Neuronal stem cell (in vitro differentiated cells): ENCODE results near the gene SDHB.

ENCODE experiments used
- DNase-seq: peaks from one replicate; pipeline ENCODE4 v3.0.0-alpha.2; 2013; ENCODE audit warnings: low spot score
- H2AFZ ChIP-seq: one replicate; pipeline ENCODE4 v1.6.1; 2013; ENCODE audit warnings: mild to moderate bottlenecking, low read length, inconsistent platforms
- H2AK5ac ChIP-seq: 2 replicates; pipeline ENCODE4 v1.6.1; 2013; ENCODE audit warnings: low read depth, mild to moderate bottlenecking, inconsistent platforms, low read length, moderate library complexity, mixed read lengths
- H2BK120ac ChIP-seq: 2 replicates; pipeline ENCODE4 v1.6.1; 2013; ENCODE audit warnings: low read depth, mild to moderate bottlenecking, inconsistent platforms, low read length, moderate library complexity, mixed read lengths
- H2BK12ac ChIP-seq: one replicate; pipeline ENCODE4 v1.6.1; 2013; ENCODE audit warnings: low read length, inconsistent platforms
- H2BK15ac ChIP-seq: 2 replicates; pipeline ENCODE4 v1.6.1; 2013; ENCODE audit warnings: mild to moderate bottlenecking, low read length, inconsistent platforms, mixed read lengths
- H2BK5ac ChIP-seq: one replicate; pipeline ENCODE4 v1.6.1; 2013; ENCODE audit warnings: inconsistent platforms, mild to moderate bottlenecking, low read length, moderate library complexity
- H3K14ac ChIP-seq: one replicate; pipeline ENCODE4 v1.6.1; 2013; ENCODE audit warnings: low read length, inconsistent platforms
- H3K18ac ChIP-seq: 2 replicates; pipeline ENCODE4 v1.6.1; 2013; ENCODE audit warnings: low read length, inconsistent platforms
- H3K23ac ChIP-seq: 2 replicates; pipeline ENCODE4 v1.6.1; 2013; ENCODE audit warnings: low read depth, mild to moderate bottlenecking, mixed read lengths, low read length, inconsistent platforms; ENCODE audit not compliant: poor library complexity
- H3K27ac ChIP-seq: replicated peaks from 3 replicates; pipeline ENCODE4 v1.5.1; 2013; ENCODE audit warnings: low read length, inconsistent platforms
- H3K27me3 ChIP-seq, 3 experiments: 2 replicates each; pipeline ENCODE4 v1.6.1; 2013; ENCODE audit warnings: low read length in 3 of 3, mild to moderate bottlenecking in 2 of 3, inconsistent platforms in 1 of 3, low read depth in 1 of 3, mixed read lengths in 1 of 3, moderate library complexity in 1 of 3; ENCODE audit not compliant: control insufficient read depth in 3 of 3, insufficient read depth in 3 of 3
- H3K36me3 ChIP-seq, 2 donors: replicated peaks in 1 of 2; 2 replicates each; pipeline ENCODE4 v1.6.1; 2013; ENCODE audit warnings: low read length in 2 of 2; ENCODE audit not compliant: control insufficient read depth in 2 of 2, insufficient read depth in 2 of 2
- H3K4ac ChIP-seq: 2 replicates; pipeline ENCODE4 v1.6.1; 2013; ENCODE audit warnings: inconsistent platforms, mild to moderate bottlenecking, low read length, moderate library complexity
- H3K4me1 ChIP-seq, 2 donors: 1 replicate in 1 of 2; 2 replicates in 1 of 2; pipeline ENCODE4 v1.6.1; 2013; ENCODE audit warnings: low read length in 2 of 2, low read depth in 1 of 2; ENCODE audit not compliant: control insufficient read depth in 2 of 2, insufficient read depth in 1 of 2
- H3K4me2 ChIP-seq: one replicate; pipeline ENCODE4 v1.6.1; 2013; ENCODE audit warnings: mild to moderate bottlenecking, low read length, inconsistent platforms; ENCODE audit not compliant: insufficient read depth, poor library complexity, severe bottlenecking
- H3K4me3 ChIP-seq, 2 donors: 2 replicates each; pipeline ENCODE4 v1.5.1; 2013; ENCODE audit warnings: low read length in 2 of 2, mild to moderate bottlenecking in 2 of 2, inconsistent platforms in 1 of 2, moderate library complexity in 1 of 2
- H3K79me1 ChIP-seq: one replicate; pipeline ENCODE4 v1.6.1; 2013; ENCODE audit warnings: low read depth, mild to moderate bottlenecking, inconsistent platforms, low read length, moderate library complexity
- H3K9ac ChIP-seq: one replicate; pipeline ENCODE4 v1.6.1; 2013; ENCODE audit warnings: mild to moderate bottlenecking, low read depth, low read length, inconsistent platforms; ENCODE audit not compliant: poor library complexity
- H3K9me3 ChIP-seq, 2 donors: replicated peaks in 1 of 2; 2 replicates each; pipeline versions ENCODE3 to v1.6.1; 2013; ENCODE audit warnings: low read length in 2 of 2, mild to moderate bottlenecking in 2 of 2, inconsistent platforms in 1 of 2, low read depth in 1 of 2, mixed read lengths in 1 of 2, moderate library complexity in 1 of 2; ENCODE audit not compliant: control insufficient read depth in 2 of 2, insufficient read depth in 1 of 2
- H4K8ac ChIP-seq: one replicate; pipeline ENCODE4 v1.6.1; 2013; ENCODE audit warnings: low read depth, mild to moderate bottlenecking, inconsistent platforms, low read length, moderate library complexity
- H4K91ac ChIP-seq: one replicate; pipeline ENCODE4 v1.6.1; 2013; ENCODE audit warnings: low read length, low read depth, mild to moderate bottlenecking, inconsistent platforms; ENCODE audit not compliant: poor library complexity
- WGBS, 2 donors: extraction: QIAGEN DNeasy Blood & Tissue Kit; methylation state at CpG; one replicate each; pipeline ENCODE4 v1.1.7; 2013; ENCODE audit warnings: missing lambda C conversion rate in 2 of 2, mixed read lengths in 1 of 2; ENCODE audit not compliant: insufficient read length in 2 of 2, insufficient replicate concordance in 1 of 2; ENCODE audit errors: extremely low coverage in 2 of 2; 5-methylcytosine and 5-hydroxymethylcytosine counted together

The SDHB gene

DNA sequence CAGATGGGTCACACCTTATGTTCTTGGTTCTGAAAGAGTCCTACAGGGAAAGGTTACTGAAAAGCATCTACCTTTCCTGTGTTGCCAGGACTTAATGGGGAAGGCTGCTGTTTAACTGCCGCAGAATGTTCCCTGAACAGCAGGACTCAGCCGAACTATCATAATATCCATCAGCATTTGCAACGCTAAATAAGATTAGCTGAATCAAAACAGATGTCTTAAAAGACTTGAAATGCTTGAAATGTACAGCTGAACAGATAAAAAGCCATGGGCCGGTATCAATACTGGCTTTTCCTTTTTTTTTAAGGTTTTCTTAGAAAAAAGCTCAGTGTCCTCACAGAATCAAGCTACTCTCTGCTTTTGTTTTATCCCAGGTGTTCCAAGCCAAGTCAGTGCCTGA lies 22.4 kb downstream of the SDHB start:
- Histone ChIP-seq H3K4me2 (no peak overlapping the region), H3K36me3 (peaks cover 25 to 67% of the 10 kb centered on the region in 2 donors), H2AFZ (no peak overlapping the region), H2BK5ac (no peak overlapping the region), H4K8ac (no peak overlapping the region), H3K4me3 (no peak overlapping the region), H3K23ac (no peak overlapping the region), H3K9ac (no peak overlapping the region), H2BK120ac (no peak overlapping the region), H3K79me1 (no peaks in the 10 kb centered on the region), H3K18ac (no peak overlapping the region), H3K4me1 (no peaks in the 10 kb centered on the region), H4K91ac (no peak overlapping the region), H3K27ac (no peak overlapping the region), H3K4ac (no peak overlapping the region), H3K9me3 (no peaks in the 10 kb centered on the region), H3K27me3 (no peaks in the 10 kb centered on the region), H2AK5ac (no peak overlapping the region), H2BK15ac (no peak overlapping the region), H2BK12ac (no peak overlapping the region), H3K14ac (no peak overlapping the region)
- DNase-seq, result no peak
- WGBS, 2 donors, result no CpG with 5 or more reads among the region's 4 CpGs

- no peak overlapping the region for H2BK15ac ChIP-seq
- no peak overlapping the region for H3K9ac ChIP-seq
- H2BK5ac ChIP-seq, result no peak overlapping the region
- H2AFZ ChIP-seq, result no peak overlapping the region
- no peak overlapping the region for H4K91ac ChIP-seq
- no peak overlapping the region for H3K23ac ChIP-seq
- H3K14ac ChIP-seq, result no peak overlapping the region
- no peak overlapping the region for H3K4me3 ChIP-seq
- no peaks in the 10 kb centered on the region for H3K79me1 ChIP-seq
- H3K27ac ChIP-seq, result no peak overlapping the region
- H3K4ac ChIP-seq, result no peak overlapping the region
- H3K27me3 ChIP-seq, result no peaks in the 10 kb centered on the region
- H4K8ac ChIP-seq, result no peak overlapping the region
- no peak overlapping the region for H2BK120ac ChIP-seq
- no peak overlapping the region for H2BK12ac ChIP-seq
- H3K4me1 ChIP-seq, result no peaks in the 10 kb centered on the region
- no peak overlapping the region for H2AK5ac ChIP-seq
- WGBS, 2 donors, result no CpG with 5 or more reads among the region's 4 CpGs
- peaks cover 30 to 75% of the 10 kb centered on the region in 2 donors for H3K36me3 ChIP-seq
- no peak overlapping the region for H3K18ac ChIP-seq
- H3K9me3 ChIP-seq, result no peaks in the 10 kb centered on the region
- no peak for DNase-seq
- no peak overlapping the region for H3K4me2 ChIP-seq
Observed at GRCh38 chr1:17030206-17030605, 23.6 kb downstream of the SDHB start.

DNA sequence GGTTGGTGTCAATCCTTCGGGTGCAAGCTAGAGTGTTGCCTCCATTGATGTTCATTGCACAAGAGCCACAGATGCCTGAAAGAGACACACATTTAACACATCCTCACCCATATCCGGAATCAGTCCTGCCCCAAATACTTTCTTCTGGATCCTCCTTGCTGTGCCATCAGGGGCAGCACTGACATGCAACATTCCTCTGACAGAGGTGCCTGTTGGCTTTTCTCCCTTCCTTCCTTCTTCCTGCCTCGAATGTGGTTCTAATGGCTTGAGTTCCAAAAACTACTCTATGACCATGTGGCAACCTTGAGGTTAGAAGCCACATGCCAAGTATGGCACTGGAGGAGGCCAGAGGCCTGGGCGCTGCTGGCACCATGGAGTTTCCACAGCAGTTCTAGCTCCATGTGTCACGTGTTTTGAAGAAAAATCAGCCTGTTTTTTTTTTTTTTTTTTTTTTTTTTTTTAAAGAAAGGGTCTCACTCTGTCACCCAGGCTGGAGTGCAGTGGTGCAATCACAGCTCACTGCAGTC lies 25.1 kb downstream of the SDHB start:
- Histone ChIP-seq H3K27ac (no peak overlapping the region), H4K91ac (no peak overlapping the region), H2AFZ (no peak overlapping the region), H3K23ac (no peak overlapping the region), H3K9me3 (no peaks in the 10 kb centered on the region), H2BK120ac (no peak overlapping the region), H4K8ac (no peak overlapping the region), H2BK12ac (no peak overlapping the region), H3K18ac (no peak overlapping the region), H2BK15ac (no peak overlapping the region), H3K4me2 (no peak overlapping the region), H3K4me1 (peaks cover 0 to 2% of the 10 kb centered on the region in 2 donors), H2AK5ac (no peak overlapping the region), H3K36me3 (peaks cover 32 to 82% of the 10 kb centered on the region in 2 donors), H3K79me1 (no peaks in the 10 kb centered on the region), H3K14ac (no peak overlapping the region), H3K9ac (no peak overlapping the region), H3K4ac (no peak overlapping the region), H2BK5ac (no peak overlapping the region), H3K4me3 (no peak overlapping the region), H3K27me3 (no peaks in the 10 kb centered on the region)
- DNase-seq, result no peak
- WGBS, 2 donors, result no CpG with 5 or more reads among the region's 5 CpGs

- no peak overlapping the region for H3K4ac ChIP-seq
- peaks cover 0 to 6% of the 10 kb centered on the region in 2 donors for H3K4me1 ChIP-seq
- no peak overlapping the region for H3K9ac ChIP-seq
- no peak overlapping the region for H3K4me2 ChIP-seq
- DNase-seq, result no peak
- H2AFZ ChIP-seq, result no peak overlapping the region
- no peak overlapping the region for H4K8ac ChIP-seq
- H3K14ac ChIP-seq, result no peak overlapping the region
- no peak overlapping the region for H3K27ac ChIP-seq
- H3K27me3 ChIP-seq, result no peaks in the 10 kb centered on the region
- no peaks in the 10 kb centered on the region for H3K79me1 ChIP-seq
- H2BK15ac ChIP-seq, result no peak overlapping the region
- H3K18ac ChIP-seq, result no peak overlapping the region
- no peak overlapping the region for H4K91ac ChIP-seq
- WGBS, 2 donors, result no CpG with 5 or more reads among the region's 2 CpGs
- H3K36me3 ChIP-seq, result peaks cover 29 to 82% of the 10 kb centered on the region in 2 donors
- H2AK5ac ChIP-seq, result no peak overlapping the region
- H2BK120ac ChIP-seq, result no peak overlapping the region
- H2BK12ac ChIP-seq, result no peak overlapping the region
- H3K23ac ChIP-seq, result no peak overlapping the region
- no peak overlapping the region for H2BK5ac ChIP-seq
- H3K4me3 ChIP-seq, result no peak overlapping the region
- H3K9me3 ChIP-seq, result no peaks in the 10 kb centered on the region
Observed at GRCh38 chr1:17027900-17028299, 25.9 kb downstream of the SDHB start.
